ENCODE measurements around the gene ZHX3. TPM values are rescaled to one million over a fixed set of nuclear protein-coding genes. Genes with fewer than 3 reads are reported as not detected.

The ZHX3 gene
- total and polyA plus RNA-seq, 10 donors = 1.6 to 26.7 (median 12.3) TPM

GRCh38 chr20:41173791-41174341, 143.7 kb downstream of the ZHX3 start:
- peak; percentile 73 for DNase-seq

GRCh38 chr20:41173161-41173721, 144.3 kb downstream of the ZHX3 start:
- 35 to 43% (median 37%) methylated on average over 9 of the region's 9 CpGs for WGBS, 5 donors
- H3K4me1 ChIP-seq = peaks cover 6 to 23% (median 14%) of the 10 kb centered on the region in 6 donors
- no peaks in the 10 kb centered on the region for H3K9me3 ChIP-seq
- peaks cover 0 to 97% (median 69%) of the 10 kb centered on the region in 6 donors for H3K36me3 ChIP-seq
- no peaks in the 10 kb centered on the region for H3K27me3 ChIP-seq (replicated peaks in 1 of 7)
- TF ChIP-seq POLR2A (IDR thresholded peaks at IDR 0.05) (no peak), POLR2AphosphoS5 (IDR thresholded peaks at IDR 0.05) (peak; percentile 59 to 63 (median 62)), CTCF (IDR thresholded peaks at IDR 0.05 in 8 of 11, conservative IDR thresholded peaks at IDR 0.05 in 3 of 11) (peak; percentile 83 to 95 (median 91))
- DNase-seq = peak; percentile 90
- no peak overlapping the region for H3K4me3 ChIP-seq
- intact Hi-C loops (cut with DNase I; ENCODE audit: low total_unique reads) = loop anchor here (2.0 to 10.0 kb wide), 2 partner anchors 52 to 168 kb away; partner anchors contain the start of gene LPIN3
- peak overlapping the region in 3 of 8 donors; percentile 38 to 59 (median 56) for H3K27ac ChIP-seq

More at GRCh38 chr20:41173791-41174341, 143.7 kb downstream of the ZHX3 start:
- 91 to 98% (median 95%) methylated on average over 9 to 13 of the region's 13 CpGs for WGBS, 5 donors
- H3K36me3 ChIP-seq = peaks cover 0 to 96% (median 62%) of the 10 kb centered on the region in 6 donors
- no peaks in the 10 kb centered on the region for H3K9me3 ChIP-seq
- H3K27me3 ChIP-seq (replicated peaks in 1 of 7) = no peaks in the 10 kb centered on the region
- peaks cover 6 to 23% (median 14%) of the 10 kb centered on the region in 6 donors for H3K4me1 ChIP-seq
- no peak overlapping the region for H3K4me3 ChIP-seq
- H3K27ac ChIP-seq = peak overlapping the region in 2 of 8 donors; percentile 56 to 59
- TF ChIP-seq POLR2A (IDR thresholded peaks at IDR 0.05) (no peak), POLR2AphosphoS5 (IDR thresholded peaks at IDR 0.05) (peak in 1 of 3 donors; percentile 26)
- intact Hi-C loops (cut with DNase I; ENCODE audit: low total_unique reads) = loop anchor here (2.0 to 10.0 kb wide), 2 partner anchors 51 to 167 kb away; partner anchors contain the start of gene LPIN3

GRCh38 chr20:41172296-41173140, 145.0 kb downstream of the ZHX3 start:
- intact Hi-C loops (cut with DNase I; ENCODE audit: low total_unique reads) = loop anchor here (2.0 to 10.0 kb wide), 2 partner anchors 52 to 168 kb away; partner anchors contain the start of gene LPIN3
- WGBS, 5 donors = 74 to 83% (median 76%) methylated on average over 17 to 18 of the region's 18 CpGs
- peak overlapping the region in 7 of 8 donors; percentile 8 to 61 (median 39) for H3K27ac ChIP-seq
- TF ChIP-seq CTCF (IDR thresholded peaks at IDR 0.05 in 8 of 11, conservative IDR thresholded peaks at IDR 0.05 in 3 of 11) (no peak), POLR2A (IDR thresholded peaks at IDR 0.05) (no peak), POLR2AphosphoS5 (IDR thresholded peaks at IDR 0.05) (no peak)
- peak; percentile 69 for DNase-seq
- H3K9me3 ChIP-seq = no peaks in the 10 kb centered on the region
- peaks cover 0 to 100% (median 73%) of the 10 kb centered on the region in 6 donors for H3K36me3 ChIP-seq
- no peak overlapping the region for H3K4me3 ChIP-seq
- H3K4me1 ChIP-seq = peaks cover 6 to 30% (median 17%) of the 10 kb centered on the region in 6 donors
- H3K27me3 ChIP-seq (replicated peaks in 1 of 7) = no peaks in the 10 kb centered on the region

GRCh38 chr20:41171736-41172295, 145.7 kb downstream of the ZHX3 start:
- H3K27ac ChIP-seq = peak overlapping the region in 7 of 8 donors; percentile 8 to 61 (median 39)
- intact Hi-C loops (cut with DNase I; ENCODE audit: low total_unique reads) = loop anchor here (2.0 to 10.0 kb wide), 2 partner anchors 53 to 169 kb away; partner anchors contain the start of gene LPIN3
- TF ChIP-seq POLR2A (IDR thresholded peaks at IDR 0.05) (no peak), CTCF (IDR thresholded peaks at IDR 0.05 in 8 of 11, conservative IDR thresholded peaks at IDR 0.05 in 3 of 11) (no peak), POLR2AphosphoS5 (IDR thresholded peaks at IDR 0.05) (no peak)
- peaks cover 0 to 100% (median 79%) of the 10 kb centered on the region in 6 donors for H3K36me3 ChIP-seq
- no peak for DNase-seq
- 65 to 76% (median 68%) methylated on average over 3 of the region's 3 CpGs for WGBS, 5 donors
- no peaks in the 10 kb centered on the region for H3K9me3 ChIP-seq
- H3K27me3 ChIP-seq (replicated peaks in 1 of 7) = no peaks in the 10 kb centered on the region
- H3K4me1 ChIP-seq = peaks cover 6 to 35% (median 19%) of the 10 kb centered on the region in 6 donors
- no peak overlapping the region for H3K4me3 ChIP-seq

Measured in spleen (tissue), 11 donors.